HepG2 (cell line): ENCODE measurements around the gene FAM3C. TPM values are rescaled to one million over a fixed set of nuclear protein-coding genes. Genes with fewer than 3 reads are reported as not detected.

Experiments
- AKNA ChIP-seq: sonication (generic); formaldehyde crosslinking; IDR thresholded peaks from 2 replicates; pipeline ENCODE4 v1.4.0; 2020; ENCODE audit warnings: missing genetic modification reagents, borderline replicate concordance
- ARNT2 ChIP-seq: sonication (generic); formaldehyde crosslinking; IDR thresholded peaks from 2 replicates; pipeline ENCODE4 v1.8.0; 2022; ENCODE audit warnings: mild to moderate bottlenecking, low read depth, missing genetic modification reagents, moderate library complexity
- ATF6 ChIP-seq: sonication (generic); formaldehyde crosslinking; conservative IDR thresholded peaks from 2 replicates; pipeline ENCODE4 v1.4.0; 2020; ENCODE audit warnings: missing genetic modification reagents
- FLYWCH1 ChIP-seq: sonication (generic); formaldehyde crosslinking; IDR thresholded peaks from 2 replicates; pipeline ENCODE4 v1.8.1; 2023; ENCODE audit warnings: mild to moderate bottlenecking, missing genetic modification reagents
- GABPB1 ChIP-seq: IDR thresholded peaks from 2 replicates; pipeline ENCODE4 v1.6.1; 2016; ENCODE audit warnings: mild to moderate bottlenecking, missing genetic modification reagents, moderate library complexity, missing compliant biosample characterization
- KDM2A ChIP-seq: sonication (generic); formaldehyde crosslinking; IDR thresholded peaks from 2 replicates; pipeline ENCODE4 v1.4.0; 2020; ENCODE audit warnings: low read depth, missing genetic modification reagents, borderline replicate concordance
- MBD4 ChIP-seq: IDR thresholded peaks from 2 replicates; pipeline ENCODE4 v1.6.1; 2012; ENCODE audit warnings: low read length, inconsistent platforms, borderline replicate concordance
- MTERF4 ChIP-seq: sonication (generic); formaldehyde crosslinking; IDR thresholded peaks from 2 replicates; pipeline ENCODE4 v1.8.0; 2023; ENCODE audit warnings: mild to moderate bottlenecking, missing genetic modification reagents
- PAF1 ChIP-seq: IDR thresholded peaks from 2 replicates; pipeline ENCODE4 v1.6.1; 2016; ENCODE audit warnings: missing genetic modification reagents, missing compliant biosample characterization
- RAD51 ChIP-seq: fragments of 450-650 bp; IDR thresholded peaks from 2 replicates; pipeline ENCODE4 v1.6.1; 2016; ENCODE audit warnings: borderline replicate concordance
- SP1 ChIP-seq, 2 experiments: fragments of 450-650 bp in 1 of 2; sonication (generic) in 1 of 2; formaldehyde crosslinking in 1 of 2; IDR thresholded peaks; 2 replicates each; pipeline versions ENCODE4 v1.4.0 to v1.6.1; 2016 to 2020; ENCODE audit warnings: missing genetic modification reagents in 1 of 2
- STAG1 ChIP-seq: sonication (generic); formaldehyde crosslinking; IDR thresholded peaks from 2 replicates; pipeline ENCODE4 v1.4.0; 2020; ENCODE audit warnings: missing genetic modification reagents
- ZBTB21 ChIP-seq: sonication (generic); formaldehyde crosslinking; IDR thresholded peaks from 2 replicates; pipeline ENCODE4 v1.4.0; 2020; ENCODE audit warnings: missing genetic modification reagents
- ZBTB7B ChIP-seq: sonication (generic); formaldehyde crosslinking; IDR thresholded peaks from 2 replicates; pipeline ENCODE4 v1.4.0; 2020; ENCODE audit warnings: missing genetic modification reagents
- ZFP36 ChIP-seq: fragments of 150-350 bp; IDR thresholded peaks from 2 replicates; pipeline ENCODE4 v1.6.1; 2018; ENCODE audit warnings: borderline replicate concordance, low read length, low read depth; ENCODE audit not compliant: partially characterized antibody
- ZNF225 ChIP-seq: sonication (generic); formaldehyde crosslinking; IDR thresholded peaks from 2 replicates; pipeline ENCODE4 v1.4.0; 2020; ENCODE audit warnings: mild to moderate bottlenecking, missing genetic modification reagents
- ZNF431 ChIP-seq: sonication (generic); formaldehyde crosslinking; IDR thresholded peaks from 2 replicates; pipeline ENCODE4 v1.9.0; 2022; ENCODE audit warnings: missing genetic modification reagents, low read depth, mild to moderate bottlenecking, borderline replicate concordance
- ZNF619 ChIP-seq: sonication (generic); formaldehyde crosslinking; IDR thresholded peaks from 2 replicates; pipeline ENCODE4 v1.4.0; 2020; ENCODE audit warnings: mild to moderate bottlenecking, missing genetic modification reagents
- ZSCAN30 ChIP-seq: sonication (generic); formaldehyde crosslinking; IDR thresholded peaks from 2 replicates; pipeline ENCODE4 v1.5.0; 2020; ENCODE audit warnings: mild to moderate bottlenecking, missing genetic modification reagents
- polyA plus RNA-seq, 8 experiments: library from polyadenylated mRNA; depleted of rRNA in 3 of 8; stranded (reverse) in 7 of 8; unstranded in 1 of 8; fragments of >200 nt; fragmentation: Illumina TruSeq in 4 of 8; extraction: Trizol in 4 of 8; gene quantifications; 2 replicates each; pipeline versions ENCODE4 v1.2.1 to v1.2.3, GENCODE V29; 2011 to 2016; ENCODE audit warnings: low read depth in 4 of 8, missing spikeins in 1 of 8, mixed read lengths in 1 of 8; ENCODE audit not compliant: insufficient read depth in 1 of 8
- total RNA-seq, 5 experiments: library from RNA; depleted of rRNA; stranded (reverse); fragments of >200 nt; fragmentation: Illumina TruSeq; extraction: Trizol; gene quantifications; 2 replicates each; pipeline ENCODE4 v1.2.3, GENCODE V29; 2016; ENCODE audit warnings: low read depth in 1 of 5

FAM3C gene
- total and polyA plus RNA-seq, 2 of the 13 experiments (the other 11 are each of a cell fraction or from before 2014, with no cell fraction given) = 14.6 to 16.0 TPM

GRCh38 chr7:121395961-121396757 lies at the start of gene FAM3C (continued):
- no peak for TF ChIP-seq AKNA (CRISPR knock-in tag)
- TF ChIP-seq ZNF225 (CRISPR knock-in tag) = no peak
- TF ChIP-seq ZBTB7B (CRISPR knock-in tag) = peak; percentile 31; the same call in 1 of the 2 replicates
- no peak for TF ChIP-seq PAF1 (CRISPR knock-in tag)
- no peak for TF ChIP-seq ATF6 (CRISPR knock-in tag)
- peak; percentile 74; the same call in 1 of the 2 replicates for TF ChIP-seq KDM2A (CRISPR knock-in tag)
- TF ChIP-seq ZBTB21 (CRISPR knock-in tag) = no peak
- peak; percentile 89 for TF ChIP-seq MTERF4 (CRISPR knock-in tag)
- TF ChIP-seq ZSCAN30 (CRISPR knock-in tag) = peak; percentile 45; the same call in 1 of the 2 replicates
- peak; percentile 73; the same call in 1 of the 2 replicates for TF ChIP-seq ARNT2 (CRISPR knock-in tag)
- TF ChIP-seq FLYWCH1 (CRISPR knock-in tag) = peak; percentile 77; the same call in 1 of the 2 replicates
- peak; percentile 40; the same call in 1 of the 2 replicates for TF ChIP-seq ZNF431 (CRISPR knock-in tag)
- TF ChIP-seq ZNF619 (CRISPR knock-in tag) = peak; percentile 90; the same call in 1 of the 2 replicates
- no peak for TF ChIP-seq MBD4
- TF ChIP-seq STAG1 (CRISPR knock-in tag) = no peak
- TF ChIP-seq ZFP36 = no peak
- peak; percentile 85 for TF ChIP-seq GABPB1
- TF ChIP-seq RAD51 = no peak
- no peak for TF ChIP-seq SP1 (IDR thresholded peaks at IDR 0.05)
- peak; percentile 88 for TF ChIP-seq SP1 (CRISPR knock-in tag; IDR thresholded peaks at IDR 0.05)
